HCT116 (cell line): ENCODE measurements around the gene UMAD1. TPM values are rescaled to one million over a fixed set of nuclear protein-coding genes. Genes with fewer than 3 reads are reported as not detected.

Experiments
- ATAC-seq: fragments of 200-7000 bp; cut with Tn5 transposase; 2 replicates; pipeline ENCODE4 v1.9.1; 2020; ENCODE audit warnings: mild to moderate bottlenecking, moderate library complexity
- BruUV-seq: library from RNA; stranded (reverse); fragments of 400-500 nt; replicated peaks from 2 replicates; lab custom pipeline; 2021; lab: Mats Ljungman, UMichigan
- CTCF ChIA-PET: fragments of 300-600 bp; sonication (Branson Sonifier 250); formaldehyde crosslinking; loops from one replicate; lab custom pipeline; 2021; ENCODE audit warnings: antibody characterized with exemption; lab: Charles Lee
- POLR2A ChIA-PET: fragments of 300-600, 350-600 bp; sonication (Branson Sonifier 250); formaldehyde crosslinking; loops from one replicate; lab custom pipeline; 2021; ENCODE audit warnings: antibody characterized with exemption; lab: Charles Lee
- RAD21 ChIA-PET, 2 experiments: fragments of 300-600 bp; sonication (Branson Sonifier 250); formaldehyde crosslinking; loops; one replicate each; lab custom pipeline; 2023; ENCODE audit warnings: low total read pairs in 2 of 2; ENCODE audit not compliant: uncharacterized antibody in 2 of 2, unreplicated experiment in 2 of 2, low non-redundant PET in 1 of 2; lab: Charles Lee
- DNase-seq: peaks from one replicate; pipeline ENCODE4 v3.0.0-alpha.2; 2010; ENCODE audit warnings: low read depth, low spot score
- H2AFZ ChIP-seq: fragments of 200-600 bp; shearing (Covaris generic), sonication (generic); 2 replicates; pipeline ENCODE4 v1.6.1; 2017; ENCODE audit warnings: low read depth, mixed run types, mixed read lengths, antibody characterized with exemption, low read length; ENCODE audit not compliant: poor library complexity, severe bottlenecking
- H3K27ac ChIP-seq: 2 replicates; pipeline ENCODE4 v1.5.1; 2012; ENCODE audit warnings: low read depth, low read length
- H3K27me3 ChIP-seq: fragments of 200-600 bp; sonication (generic); 2 replicates; pipeline ENCODE4 v1.6.1; 2016; ENCODE audit warnings: mixed run types, low read length, mixed read lengths; ENCODE audit not compliant: insufficient read depth
- H3K36me3 ChIP-seq, 2 experiments: fragments of 200-500 bp in 1 of 2; fragments of 200-600 bp in 1 of 2; sonication (Bioruptor generic) in 1 of 2; sonication (generic) in 1 of 2; 2 replicates each; pipeline versions ENCODE4 v1.5.1 to v1.6.1; 2014 to 2016; ENCODE audit warnings: low read length in 2 of 2, inconsistent platforms in 1 of 2, mixed read lengths in 1 of 2, mixed run types in 1 of 2; ENCODE audit not compliant: insufficient read depth in 2 of 2, control insufficient read depth in 1 of 2
- H3K4me1 ChIP-seq, 2 experiments: fragments of 200-600 bp in 1 of 2; sonication (generic) in 1 of 2; 2 replicates each; pipeline versions ENCODE4 v1.5.1 to v1.6.1; 2012 to 2017; ENCODE audit warnings: low read length in 2 of 2, inconsistent platforms in 1 of 2, mild to moderate bottlenecking in 1 of 2, mixed read lengths in 1 of 2, mixed run types in 1 of 2, moderate library complexity in 1 of 2; ENCODE audit not compliant: insufficient read depth in 2 of 2, control insufficient read depth in 1 of 2
- H3K4me2 ChIP-seq: fragments of 200-600 bp; sonication (generic); 2 replicates; pipeline ENCODE4 v1.6.1; 2017; ENCODE audit warnings: mixed run types, low read length, mixed read lengths
- H3K4me3 ChIP-seq, 2 experiments: fragments of 200-600 bp in 1 of 2; sonication (generic) in 1 of 2; replicated peaks in 1 of 2; 2 replicates each; pipeline ENCODE4 v1.5.1; 2011 to 2016; ENCODE audit warnings: low read length in 2 of 2, control low read depth in 1 of 2, low read depth in 1 of 2, mild to moderate bottlenecking in 1 of 2, mixed read lengths in 1 of 2, mixed run types in 1 of 2
- H3K79me2 ChIP-seq: fragments of 200-600 bp; sonication (generic); 2 replicates; pipeline ENCODE4 v1.6.1; 2017; ENCODE audit warnings: mild to moderate bottlenecking, mixed run types, low read length, moderate library complexity, mixed read lengths; ENCODE audit not compliant: insufficient read depth
- H3K9ac ChIP-seq: fragments of 200-600 bp; sonication (generic); 2 replicates; pipeline ENCODE4 v1.6.1; 2016; ENCODE audit warnings: low read length, mixed read lengths
- H3K9me2 ChIP-seq: fragments of 200-600 bp; sonication (generic), shearing (Covaris generic); 2 replicates; pipeline ENCODE4 v1.6.1; 2017; ENCODE audit warnings: mixed run types, mild to moderate bottlenecking, moderate library complexity; ENCODE audit not compliant: insufficient read depth
- H3K9me3 ChIP-seq, 2 experiments: fragments of 200-500 bp in 1 of 2; fragments of 200-600 bp in 1 of 2; sonication (Bioruptor generic) in 1 of 2; sonication (generic) in 1 of 2; 2 replicates each; pipeline ENCODE4 v1.6.1; 2014 to 2017; ENCODE audit warnings: low read length in 2 of 2, mixed read lengths in 2 of 2, inconsistent platforms in 1 of 2, low read depth in 1 of 2, mild to moderate bottlenecking in 1 of 2, mixed run types in 1 of 2, moderate library complexity in 1 of 2; ENCODE audit not compliant: control insufficient read depth in 1 of 2, insufficient read depth in 1 of 2
- H4K20me1 ChIP-seq: fragments of 200-600 bp; sonication (generic), shearing (Covaris generic); 2 replicates; pipeline ENCODE4 v1.6.1; 2017; ENCODE audit warnings: mixed run types, mild to moderate bottlenecking, moderate library complexity; ENCODE audit not compliant: insufficient read depth
- CBX3 ChIP-seq: IDR thresholded peaks from 2 replicates; pipeline ENCODE4 v1.6.1; 2012; ENCODE audit warnings: low read depth
- CEBPB ChIP-seq: IDR thresholded peaks from 2 replicates; pipeline ENCODE4 v1.6.1; 2012; ENCODE audit warnings: low read depth
- EGR1 ChIP-seq: IDR thresholded peaks from 2 replicates; pipeline ENCODE4 v1.6.1; 2012; ENCODE audit warnings: low read depth
- ELF1 ChIP-seq: IDR thresholded peaks from 2 replicates; pipeline ENCODE4 v1.6.1; 2012; ENCODE audit warnings: low read depth, borderline replicate concordance
- EZH2 ChIP-seq: fragments of 200-600 bp; sonication (generic); IDR thresholded peaks from 2 replicates; pipeline ENCODE4 v1.6.1; 2017; ENCODE audit warnings: antibody characterized with exemption, mixed run types
- EZH2phosphoT487 ChIP-seq: fragments of 200-600 bp; IDR thresholded peaks from 2 replicates; pipeline ENCODE4 v1.6.1; 2018; ENCODE audit warnings: antibody characterized with exemption, borderline replicate concordance
- FOSL1 ChIP-seq: IDR thresholded peaks from 2 replicates; pipeline ENCODE4 v1.6.1; 2012; ENCODE audit warnings: low read depth
- POLR2AphosphoS5 ChIP-seq: IDR thresholded peaks from 2 replicates; pipeline ENCODE4 v1.6.1; 2011; ENCODE audit warnings: mild to moderate bottlenecking, low read depth, low read length, moderate library complexity
- RAD21 ChIP-seq: IDR thresholded peaks from 2 replicates; pipeline ENCODE4 v1.6.1; 2012; ENCODE audit warnings: low read depth, mild to moderate bottlenecking
- SIN3A ChIP-seq: IDR thresholded peaks from 2 replicates; pipeline ENCODE4 v1.6.1; 2012; ENCODE audit warnings: low read depth
- SP1 ChIP-seq: IDR thresholded peaks from 2 replicates; pipeline ENCODE4 v1.6.1; 2012; ENCODE audit warnings: low read depth
- TCF7L2 ChIP-seq: IDR thresholded peaks from 2 replicates; pipeline ENCODE4 v1.7.0; 2011; ENCODE audit warnings: borderline replicate concordance, inconsistent platforms; ENCODE audit not compliant: insufficient read depth, insufficient read length; ENCODE audit errors: extremely low read depth
- ZFX ChIP-seq: fragments of 450-650 bp; IDR thresholded peaks from 2 replicates; pipeline ENCODE4 v1.6.1; 2017
- ZNF274 ChIP-seq: fragments of 200-500 bp; sonication (Bioruptor generic); IDR thresholded peaks from 2 replicates; pipeline ENCODE4 v1.6.1; 2014; ENCODE audit warnings: mild to moderate bottlenecking, low read depth, low read length, inconsistent platforms
- intact Hi-C: fragments of 100-400 bp; cut with micrococcal nuclease; formaldehyde crosslinking; loops from 2 replicates; pipeline ENCODE4 v1.10.0; 2022
- total RNA-seq: library from RNA; stranded (reverse); gene quantifications from one replicate; pipeline ENCODE4 v1.2.1, GENCODE V29; 2021; ENCODE audit not compliant: unreplicated experiment
- TF ChIP-seq, protein P1 (sequence below): IDR thresholded peaks from 2 replicates; pipeline ENCODE4 v1.6.1; 2011; ENCODE audit warnings: mild to moderate bottlenecking, low read length, moderate library complexity; ENCODE audit not compliant: insufficient replicate concordance; ENCODE audit errors: extremely low read depth
- TF ChIP-seq, protein P2 (sequence below): IDR thresholded peaks from 2 replicates; pipeline ENCODE4 v1.6.1; 2012
- TF ChIP-seq, protein P3 (sequence below): IDR thresholded peaks from 2 replicates; pipeline ENCODE4 v1.6.1; 2012
- TF ChIP-seq, protein P4 (sequence below), 3 experiments: fragments of 200-600 bp in 1 of 3; sonication (generic) in 1 of 3; IDR thresholded peaks in 2 of 3; conservative IDR thresholded peaks in 1 of 3; 2 replicates each; pipeline ENCODE4 v1.5.1; 2012 to 2017; ENCODE audit warnings: low read depth in 2 of 3, low read length in 2 of 3, antibody characterized with exemption in 1 of 3, borderline replicate concordance in 1 of 3, control low read depth in 1 of 3, mild to moderate bottlenecking in 1 of 3, mixed read lengths in 1 of 3, mixed run types in 1 of 3, moderate library complexity in 1 of 3; ENCODE audit not compliant: insufficient read depth in 1 of 3

The UMAD1 gene
- total RNA-seq, 1 experiment from 2014 or later = 12.7 TPM

GRCh38 chr7:7687800-7688199 lies 47.2 kb downstream of the UMAD1 start (continued):
- TF ChIP-seq, protein P1, sequence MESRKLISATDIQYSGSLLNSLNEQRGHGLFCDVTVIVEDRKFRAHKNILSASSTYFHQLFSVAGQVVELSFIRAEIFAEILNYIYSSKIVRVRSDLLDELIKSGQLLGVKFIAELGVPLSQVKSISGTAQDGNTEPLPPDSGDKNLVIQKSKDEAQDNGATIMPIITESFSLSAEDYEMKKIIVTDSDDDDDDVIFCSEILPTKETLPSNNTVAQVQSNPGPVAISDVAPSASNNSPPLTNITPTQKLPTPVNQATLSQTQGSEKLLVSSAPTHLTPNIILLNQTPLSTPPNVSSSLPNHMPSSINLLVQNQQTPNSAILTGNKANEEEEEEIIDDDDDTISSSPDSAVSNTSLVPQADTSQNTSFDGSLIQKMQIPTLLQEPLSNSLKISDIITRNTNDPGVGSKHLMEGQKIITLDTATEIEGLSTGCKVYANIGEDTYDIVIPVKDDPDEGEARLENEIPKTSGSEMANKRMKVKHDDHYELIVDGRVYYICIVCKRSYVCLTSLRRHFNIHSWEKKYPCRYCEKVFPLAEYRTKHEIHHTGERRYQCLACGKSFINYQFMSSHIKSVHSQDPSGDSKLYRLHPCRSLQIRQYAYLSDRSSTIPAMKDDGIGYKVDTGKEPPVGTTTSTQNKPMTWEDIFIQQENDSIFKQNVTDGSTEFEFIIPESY = no peak
- TF ChIP-seq CEBPB (no peak), EZH2phosphoT487 (no peak), SIN3A (no peak), ELF1 (no peak)
- TF ChIP-seq, protein P2, sequence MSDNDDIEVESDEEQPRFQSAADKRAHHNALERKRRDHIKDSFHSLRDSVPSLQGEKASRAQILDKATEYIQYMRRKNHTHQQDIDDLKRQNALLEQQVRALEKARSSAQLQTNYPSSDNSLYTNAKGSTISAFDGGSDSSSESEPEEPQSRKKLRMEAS = no peak

GRCh38 chr7:7688310-7688709 lies 47.8 kb downstream of the UMAD1 start:
- H3K27me3 ChIP-seq = no peaks in the 10 kb centered on the region
- H3K4me1 ChIP-seq = peaks cover 0 to 2% of the 10 kb centered on the region in 2 experiments; a peak in 2 of 4 replicates
- RAD21 ChIA-PET = no interaction called here
- ATAC-seq (no peak), DNase-seq (no peak)
- no peak overlapping the region for H3K9ac ChIP-seq
- no peaks in the 10 kb centered on the region for H3K9me3 ChIP-seq
- BruUV-seq = no TSS peak
- no peaks in the 10 kb centered on the region for H3K79me2 ChIP-seq
- CTCF ChIA-PET = no interaction called here
- intact Hi-C loops = loop anchor here (10.0 kb wide), 1 partner anchor 346 kb away; no protein-coding TSS in a partner anchor
- POLR2A ChIA-PET = interaction anchor here (1.2 kb wide), 1 partner anchor 8 kb away, joined by 4 read pairs; no protein-coding TSS in a partner anchor
- no peak overlapping the region for H3K4me2 ChIP-seq
- no peak overlapping the region for H2AFZ ChIP-seq
- H4K20me1 ChIP-seq = no peaks in the 10 kb centered on the region
- H3K36me3 ChIP-seq = no peaks in the 10 kb centered on the region
- H3K9me2 ChIP-seq = no peaks in the 10 kb centered on the region
- no peak overlapping the region for H3K4me3 ChIP-seq
- H3K27ac ChIP-seq = no peak overlapping the region
- no peak for TF ChIP-seq TCF7L2
- TF ChIP-seq ZNF274 = no peak
- TF ChIP-seq RAD21 = no peak
- TF ChIP-seq FOSL1 = no peak
- no peak for TF ChIP-seq EZH2
- TF ChIP-seq EGR1 = no peak
- TF ChIP-seq, protein P3, sequence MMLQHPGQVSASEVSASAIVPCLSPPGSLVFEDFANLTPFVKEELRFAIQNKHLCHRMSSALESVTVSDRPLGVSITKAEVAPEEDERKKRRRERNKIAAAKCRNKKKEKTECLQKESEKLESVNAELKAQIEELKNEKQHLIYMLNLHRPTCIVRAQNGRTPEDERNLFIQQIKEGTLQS = no peak
- no peak for TF ChIP-seq CBX3
- no peak for TF ChIP-seq SP1
- no peak for TF ChIP-seq POLR2AphosphoS5
- no peak for TF ChIP-seq ZFX
- TF ChIP-seq, protein P4, sequence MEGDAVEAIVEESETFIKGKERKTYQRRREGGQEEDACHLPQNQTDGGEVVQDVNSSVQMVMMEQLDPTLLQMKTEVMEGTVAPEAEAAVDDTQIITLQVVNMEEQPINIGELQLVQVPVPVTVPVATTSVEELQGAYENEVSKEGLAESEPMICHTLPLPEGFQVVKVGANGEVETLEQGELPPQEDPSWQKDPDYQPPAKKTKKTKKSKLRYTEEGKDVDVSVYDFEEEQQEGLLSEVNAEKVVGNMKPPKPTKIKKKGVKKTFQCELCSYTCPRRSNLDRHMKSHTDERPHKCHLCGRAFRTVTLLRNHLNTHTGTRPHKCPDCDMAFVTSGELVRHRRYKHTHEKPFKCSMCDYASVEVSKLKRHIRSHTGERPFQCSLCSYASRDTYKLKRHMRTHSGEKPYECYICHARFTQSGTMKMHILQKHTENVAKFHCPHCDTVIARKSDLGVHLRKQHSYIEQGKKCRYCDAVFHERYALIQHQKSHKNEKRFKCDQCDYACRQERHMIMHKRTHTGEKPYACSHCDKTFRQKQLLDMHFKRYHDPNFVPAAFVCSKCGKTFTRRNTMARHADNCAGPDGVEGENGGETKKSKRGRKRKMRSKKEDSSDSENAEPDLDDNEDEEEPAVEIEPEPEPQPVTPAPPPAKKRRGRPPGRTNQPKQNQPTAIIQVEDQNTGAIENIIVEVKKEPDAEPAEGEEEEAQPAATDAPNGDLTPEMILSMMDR (IDR thresholded peaks at IDR 0.05 in 2 of 3, conservative IDR thresholded peaks at IDR 0.05 in 1 of 3; ENCODE audit: borderline replicate concordance in 1 of 3, insufficient read depth in 1 of 3, low read depth in 2 of 3, low read length in 2 of 3) = no peak
- no peak for TF ChIP-seq EZH2phosphoT487
- TF ChIP-seq CEBPB = no peak
- TF ChIP-seq SIN3A = no peak
